ENCODE measurements around the gene DOCK9. TPM values are rescaled to one million over a fixed set of nuclear protein-coding genes. Genes with fewer than 3 reads are reported as not detected.

DOCK9 gene
- total and polyA plus RNA-seq, 2 experiments from 2014 or later = 32.8 to 39.1 TPM

DNA sequence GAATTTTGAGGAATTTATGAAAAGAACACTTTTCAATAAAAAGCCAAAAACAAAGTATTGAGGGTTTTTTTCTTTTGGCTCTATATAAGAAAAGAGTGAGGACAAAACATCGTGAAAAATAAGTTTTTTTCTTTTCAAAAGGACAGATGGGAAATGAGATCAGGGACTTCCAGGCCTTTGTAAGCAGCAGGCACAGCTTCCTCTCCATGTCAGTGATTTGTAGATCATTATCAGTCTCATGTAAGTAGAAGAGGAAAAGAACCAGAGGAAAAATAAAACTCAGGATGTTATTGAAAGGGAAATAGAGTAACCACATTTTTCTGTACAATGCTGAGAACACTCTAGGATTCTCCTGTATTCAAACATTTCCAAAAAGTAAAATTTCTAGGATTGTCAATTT lies 29.9 kb downstream of the DOCK9 start:
- TF ChIP-seq, protein P1, sequence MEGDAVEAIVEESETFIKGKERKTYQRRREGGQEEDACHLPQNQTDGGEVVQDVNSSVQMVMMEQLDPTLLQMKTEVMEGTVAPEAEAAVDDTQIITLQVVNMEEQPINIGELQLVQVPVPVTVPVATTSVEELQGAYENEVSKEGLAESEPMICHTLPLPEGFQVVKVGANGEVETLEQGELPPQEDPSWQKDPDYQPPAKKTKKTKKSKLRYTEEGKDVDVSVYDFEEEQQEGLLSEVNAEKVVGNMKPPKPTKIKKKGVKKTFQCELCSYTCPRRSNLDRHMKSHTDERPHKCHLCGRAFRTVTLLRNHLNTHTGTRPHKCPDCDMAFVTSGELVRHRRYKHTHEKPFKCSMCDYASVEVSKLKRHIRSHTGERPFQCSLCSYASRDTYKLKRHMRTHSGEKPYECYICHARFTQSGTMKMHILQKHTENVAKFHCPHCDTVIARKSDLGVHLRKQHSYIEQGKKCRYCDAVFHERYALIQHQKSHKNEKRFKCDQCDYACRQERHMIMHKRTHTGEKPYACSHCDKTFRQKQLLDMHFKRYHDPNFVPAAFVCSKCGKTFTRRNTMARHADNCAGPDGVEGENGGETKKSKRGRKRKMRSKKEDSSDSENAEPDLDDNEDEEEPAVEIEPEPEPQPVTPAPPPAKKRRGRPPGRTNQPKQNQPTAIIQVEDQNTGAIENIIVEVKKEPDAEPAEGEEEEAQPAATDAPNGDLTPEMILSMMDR (IDR thresholded peaks at IDR 0.05; ENCODE audit: low read depth, low read length) = no peak
- no peak for DNase-seq (ENCODE audit: low read depth in 1 of 2, low spot score in 1 of 2)
- H3K27me3 ChIP-seq = no peaks in the 10 kb centered on the region
- no peak overlapping the region for H3K4me3 ChIP-seq
- H3K27ac ChIP-seq = no peak overlapping the region
- peaks cover 26% of the 10 kb centered on the region for H3K4me1 ChIP-seq (ENCODE audit: low read depth)
- H3K9me3 ChIP-seq (ENCODE audit: low read depth) = no peaks in the 10 kb centered on the region
- H3K36me3 ChIP-seq = no peaks in the 10 kb centered on the region

DNA sequence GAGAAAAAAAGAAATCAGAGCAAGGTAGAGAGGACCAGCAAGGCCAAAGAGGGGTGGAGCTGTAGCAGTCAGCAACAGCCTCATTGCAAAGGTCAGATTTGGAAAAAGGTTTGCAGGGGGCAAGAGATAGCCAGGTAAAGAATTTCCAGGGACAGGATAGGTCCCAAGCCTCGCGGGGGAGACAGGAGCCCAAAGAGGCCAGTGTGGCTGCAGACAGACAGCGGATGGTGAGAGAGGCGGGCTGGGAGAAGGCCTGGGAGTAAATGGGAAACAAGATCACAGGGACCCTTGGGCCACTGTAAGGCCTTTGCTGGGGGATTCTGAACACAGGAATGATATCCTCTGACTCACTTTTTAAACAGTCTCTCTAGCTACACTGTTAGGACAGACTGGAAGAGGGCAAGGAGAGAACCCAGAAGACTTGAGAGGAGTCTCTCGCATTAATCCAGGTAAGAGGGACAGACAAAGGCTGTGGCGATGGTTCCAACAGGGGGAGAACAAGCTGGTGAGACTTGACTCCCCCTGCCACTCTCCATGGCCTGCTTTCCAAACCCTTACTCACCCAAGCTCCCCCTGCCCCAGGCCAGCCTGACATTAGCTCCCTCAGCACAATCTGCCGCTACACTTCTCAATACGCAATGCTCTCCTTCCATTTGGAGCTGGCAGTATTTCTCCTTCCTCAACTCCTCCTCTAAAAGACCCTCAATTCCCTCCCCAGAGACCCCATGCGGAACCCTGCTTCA lies 31.8 kb downstream of the DOCK9 start:
- H3K27ac ChIP-seq = peak overlapping the region; percentile 25
- no peak for DNase-seq (ENCODE audit: low read depth in 1 of 2, low spot score in 1 of 2)
- no peaks in the 10 kb centered on the region for H3K9me3 ChIP-seq (ENCODE audit: low read depth)
- no peaks in the 10 kb centered on the region for H3K27me3 ChIP-seq
- no peak overlapping the region for H3K4me3 ChIP-seq
- H3K4me1 ChIP-seq (ENCODE audit: low read depth) = peaks cover 26% of the 10 kb centered on the region
- TF ChIP-seq, protein P1 (IDR thresholded peaks at IDR 0.05; ENCODE audit: low read depth, low read length) = no peak
- no peaks in the 10 kb centered on the region for H3K36me3 ChIP-seq

DNA sequence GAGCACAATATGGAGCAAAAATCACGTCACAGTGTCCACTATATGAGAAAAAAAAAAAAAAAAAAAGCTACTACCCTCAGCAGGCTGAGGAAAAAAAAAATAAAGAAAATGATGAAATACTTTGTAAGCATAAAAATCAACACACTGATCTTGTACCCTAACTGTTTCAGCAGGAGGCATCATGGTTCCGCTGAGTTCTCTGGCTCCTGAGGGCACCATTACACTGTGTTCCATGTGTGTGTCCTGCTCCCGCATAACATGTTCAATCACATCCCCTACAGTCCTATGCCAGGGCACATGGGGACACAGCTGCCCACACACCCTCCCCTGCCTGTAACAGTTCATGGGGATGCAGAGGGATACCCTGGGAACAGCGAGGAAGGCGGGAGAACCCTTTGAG lies 33.5 kb downstream of the DOCK9 start:
- Histone ChIP-seq H3K9me3 (ENCODE audit: low read depth) (no peaks in the 10 kb centered on the region), H3K27ac (no peak overlapping the region), H3K36me3 (no peaks in the 10 kb centered on the region), H3K27me3 (no peaks in the 10 kb centered on the region), H3K4me3 (no peak overlapping the region), H3K4me1 (ENCODE audit: low read depth) (peaks cover 26% of the 10 kb centered on the region)
- DNase-seq (ENCODE audit: low read depth in 1 of 2, low spot score in 1 of 2) = no peak
- TF ChIP-seq, protein P1 (IDR thresholded peaks at IDR 0.05; ENCODE audit: low read depth, low read length) = no peak

DNA sequence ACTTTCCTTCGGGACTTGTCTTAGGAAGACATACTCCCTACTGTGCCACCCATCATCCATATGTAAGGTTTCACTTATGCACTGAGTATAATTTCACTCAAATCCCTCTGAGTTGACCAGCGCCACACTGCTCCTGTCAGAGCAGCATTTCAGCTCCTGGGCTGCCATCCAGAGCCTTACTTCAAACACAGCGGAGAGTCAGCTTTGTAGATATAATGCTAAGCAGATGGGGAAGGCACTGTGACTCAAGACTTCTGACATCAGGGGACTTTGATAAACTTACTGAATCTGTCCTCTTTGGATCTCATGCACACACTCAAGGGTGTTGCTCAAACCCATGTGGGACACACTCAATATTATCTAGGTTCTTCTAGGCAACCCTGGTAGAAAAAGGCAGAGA lies 34.9 kb downstream of the DOCK9 start:
- Histone ChIP-seq H3K36me3 (no peaks in the 10 kb centered on the region), H3K27me3 (no peaks in the 10 kb centered on the region), H3K9me3 (ENCODE audit: low read depth) (no peaks in the 10 kb centered on the region), H3K4me3 (no peak overlapping the region), H3K27ac (no peak overlapping the region), H3K4me1 (ENCODE audit: low read depth) (peaks cover 33% of the 10 kb centered on the region)
- DNase-seq (ENCODE audit: low read depth in 1 of 2, low spot score in 1 of 2) = no peak
- TF ChIP-seq, protein P1 (IDR thresholded peaks at IDR 0.05; ENCODE audit: low read depth, low read length) = no peak

DNA sequence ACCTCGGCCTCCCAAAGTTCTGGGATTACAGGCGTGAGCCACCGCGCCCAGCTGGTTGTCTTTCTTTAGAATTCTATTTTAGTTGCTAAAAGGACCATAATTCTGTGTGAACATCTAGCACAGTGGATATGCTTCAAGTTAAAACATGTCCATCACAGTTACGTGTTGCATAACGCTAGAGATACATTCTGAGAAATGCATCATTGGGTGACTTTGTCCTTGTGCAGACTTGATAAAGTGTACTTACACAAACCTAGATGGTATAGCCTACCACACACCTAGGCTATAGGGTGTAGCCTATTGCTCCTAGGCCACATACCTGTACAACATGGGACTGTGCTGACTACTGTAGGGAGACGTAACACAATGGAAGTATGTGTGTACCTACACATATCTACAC lies 35.4 kb downstream of the DOCK9 start:
- no peaks in the 10 kb centered on the region for H3K36me3 ChIP-seq
- no peaks in the 10 kb centered on the region for H3K27me3 ChIP-seq
- no peak overlapping the region for H3K27ac ChIP-seq
- no peaks in the 10 kb centered on the region for H3K9me3 ChIP-seq (ENCODE audit: low read depth)
- no peak overlapping the region for H3K4me3 ChIP-seq
- H3K4me1 ChIP-seq (ENCODE audit: low read depth) = peaks cover 38% of the 10 kb centered on the region
- no peak for DNase-seq (ENCODE audit: low read depth in 1 of 2, low spot score in 1 of 2)
- TF ChIP-seq, protein P1 (IDR thresholded peaks at IDR 0.05; ENCODE audit: low read depth, low read length) = no peak
